Measurements from ENCODE around the gene SLC49A3. TPM values are rescaled to one million over a fixed set of nuclear protein-coding genes. Genes with fewer than 3 reads are reported as not detected.

Gene SLC49A3
- total and polyA plus RNA-seq, 2 of the 4 experiments (the other 2 are of a cell fraction) = under 0.01 to 0.32 TPM

DNA sequence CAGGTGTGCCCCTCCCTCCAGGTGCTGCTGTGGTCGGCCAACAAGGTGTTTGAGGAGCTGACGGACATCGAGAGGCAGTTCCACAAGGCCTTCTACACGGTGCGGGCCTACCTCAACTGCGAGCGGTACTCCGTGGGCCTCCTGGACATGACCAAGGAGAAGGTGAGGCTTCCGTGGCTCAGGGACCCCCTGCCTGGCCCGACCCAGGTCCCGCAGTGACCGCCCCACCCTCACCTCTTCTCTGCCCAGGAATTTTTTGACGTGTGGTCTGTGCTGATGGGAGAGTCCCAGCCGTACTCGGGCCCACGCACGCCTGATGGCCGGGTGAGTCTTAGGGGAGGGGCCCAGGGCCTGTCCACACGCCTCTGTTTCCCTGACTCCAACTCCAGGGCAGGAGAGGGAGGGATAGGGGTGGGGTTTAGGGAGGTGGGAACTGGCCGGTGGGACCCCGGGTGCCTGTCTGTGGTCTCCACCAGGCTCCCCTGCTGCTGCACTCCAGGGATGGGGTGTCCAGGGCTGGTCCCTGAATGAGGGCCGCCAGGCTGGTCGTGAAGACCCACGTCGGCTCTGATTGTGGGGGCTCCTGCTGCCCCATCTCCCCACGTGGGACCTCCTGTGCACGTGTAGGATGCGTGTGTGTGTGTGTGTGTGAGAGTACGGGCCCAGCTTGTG, 35.0 kb downstream of the SLC49A3 start:
- DNase-seq = no peak
- Histone ChIP-seq H3K56ac (ENCODE audit: extremely low read depth, insufficient read depth, low read length) (no peak overlapping the region), H3K4me3 (ENCODE audit: insufficient read depth, low read depth, low read length) (no peak overlapping the region), H3K27ac (ENCODE audit: insufficient read depth, low read length) (no peak overlapping the region), H3K18ac (ENCODE audit: low read depth, low read length) (no peak overlapping the region), H3K27me3 (ENCODE audit: control insufficient read depth, insufficient read depth, low read length) (peaks cover 11% of the 10 kb centered on the region; the same call in 1 of the 2 replicates), H2BK20ac (ENCODE audit: low read depth, low read length) (no peak overlapping the region), H4K8ac (ENCODE audit: low read depth in 2 of 2, low read length in 2 of 2) (no peak overlapping the region), H2BK120ac (ENCODE audit: low read depth, low read length) (no peak overlapping the region), H3K4me1 (ENCODE audit: control insufficient read depth, insufficient read depth, low read length) (no peaks in the 10 kb centered on the region), H4K91ac (ENCODE audit: insufficient read depth, low read depth, low read length) (no peak overlapping the region), H3K79me1 (ENCODE audit: low read depth in 1 of 2, low read length in 2 of 2) (no peaks in the 10 kb centered on the region), H2BK15ac (ENCODE audit: low read depth, low read length) (no peak overlapping the region), H3K9me1 (ENCODE audit: insufficient read depth, low read length) (no peaks in the 10 kb centered on the region), H2AK5ac (ENCODE audit: low read depth, low read length) (no peak overlapping the region), H3K36me3 (ENCODE audit: control insufficient read depth, insufficient read depth, low read length) (no peaks in the 10 kb centered on the region), H4K20me1 (ENCODE audit: insufficient read depth, low read length) (no peaks in the 10 kb centered on the region), H2BK5ac (ENCODE audit: low read depth, low read length, poor library complexity, severe bottlenecking) (no peak overlapping the region), H2AK9ac (replicated peaks; ENCODE audit: low read depth, low read length, poor library complexity) (no peak overlapping the region), H3K4ac (ENCODE audit: low read depth, low read length) (no peak overlapping the region), H3K9me3 (ENCODE audit: control insufficient read depth, insufficient read depth, low read length) (peaks cover 8% of the 10 kb centered on the region), H2AFZ (replicated peaks; ENCODE audit: low read length, poor library complexity) (no peak overlapping the region), H3K9ac (ENCODE audit: low read depth, low read length) (no peak overlapping the region), H3K23ac (ENCODE audit: low read depth, low read length) (no peak overlapping the region), H4K5ac (ENCODE audit: low read depth, low read length) (no peak overlapping the region), H3K4me2 (ENCODE audit: low read depth, low read length) (no peak overlapping the region), H3K14ac (replicated peaks; ENCODE audit: low read depth, low read length) (no peak overlapping the region)
- 80% methylated on average over 5 of the region's 29 CpGs; no CpG with 5 or more reads in 1 of the 2 experiments for WGBS, 2 experiments (ENCODE audit: extremely low coverage in 2 of 2, insufficient read length in 1 of 2)
- in situ Hi-C loops (cut with MboI; ENCODE audit: low sequenced_read_pairs) (no loop called here), dilution Hi-C loops (cut with HindIII; ENCODE audit: low sequenced_read_pairs, unreplicated experiment) (no loop called here), intact Hi-C loops (cut with micrococcal nuclease) (no loop called here)
- CTCF ChIA-PET = no interaction called here
- no peak for TF ChIP-seq MAZ (IDR thresholded peaks at IDR 0.05; ENCODE audit: borderline replicate concordance, low read depth, low read length)
- TF ChIP-seq CHD1 (IDR thresholded peaks at IDR 0.05; ENCODE audit: low read depth, low read length) = no peak
- no peak for TF ChIP-seq CTCF (conservative IDR thresholded peaks at IDR 0.05; ENCODE audit: low read depth, low read length)
- TF ChIP-seq FOS (IDR thresholded peaks at IDR 0.05; ENCODE audit: low read depth, low read length) = no peak
- no peak for TF ChIP-seq BHLHE40 (IDR thresholded peaks at IDR 0.05; ENCODE audit: low read depth, low read length)
- TF ChIP-seq RAD21 (IDR thresholded peaks at IDR 0.05; ENCODE audit: low read length) = no peak
- TF ChIP-seq MAFK (IDR thresholded peaks at IDR 0.05; ENCODE audit: low read depth, low read length) = no peak
- TF ChIP-seq MXI1 (IDR thresholded peaks at IDR 0.05; ENCODE audit: borderline replicate concordance, low read depth, low read length) = no peak
- TF ChIP-seq, protein P1, sequence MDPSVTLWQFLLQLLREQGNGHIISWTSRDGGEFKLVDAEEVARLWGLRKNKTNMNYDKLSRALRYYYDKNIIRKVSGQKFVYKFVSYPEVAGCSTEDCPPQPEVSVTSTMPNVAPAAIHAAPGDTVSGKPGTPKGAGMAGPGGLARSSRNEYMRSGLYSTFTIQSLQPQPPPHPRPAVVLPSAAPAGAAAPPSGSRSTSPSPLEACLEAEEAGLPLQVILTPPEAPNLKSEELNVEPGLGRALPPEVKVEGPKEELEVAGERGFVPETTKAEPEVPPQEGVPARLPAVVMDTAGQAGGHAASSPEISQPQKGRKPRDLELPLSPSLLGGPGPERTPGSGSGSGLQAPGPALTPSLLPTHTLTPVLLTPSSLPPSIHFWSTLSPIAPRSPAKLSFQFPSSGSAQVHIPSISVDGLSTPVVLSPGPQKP (IDR thresholded peaks at IDR 0.05; ENCODE audit: borderline replicate concordance, low read depth, low read length) = no peak
- no peak for TF ChIP-seq POLR2A (IDR thresholded peaks at IDR 0.05; ENCODE audit: low read depth, low read length)
- TF ChIP-seq RFX5 (IDR thresholded peaks at IDR 0.05; ENCODE audit: low read depth, low read length) = no peak
- no peak for TF ChIP-seq RCOR1 (IDR thresholded peaks at IDR 0.05; ENCODE audit: insufficient replicate concordance, low read length)
- no peak for TF ChIP-seq CEBPB (IDR thresholded peaks at IDR 0.05; ENCODE audit: low read depth, low read length)
- no peak for TF ChIP-seq USF2 (IDR thresholded peaks at IDR 0.05; ENCODE audit: low read depth, low read length)
- no peak for TF ChIP-seq SMC3 (IDR thresholded peaks at IDR 0.05; ENCODE audit: low read depth, low read length)
- TF ChIP-seq NFE2L2 (IDR thresholded peaks at IDR 0.05; ENCODE audit: low read depth, low read length) = no peak
- ATAC-seq (ENCODE audit: low read depth) = no peak
- POLR2A ChIA-PET (ENCODE audit: unreplicated experiment) = no interaction called here
- BruUV-seq (replicated peaks) = no TSS peak
